ENCODE data around the gene KIRREL3. TPM values are rescaled to one million over a fixed set of nuclear protein-coding genes. Genes with fewer than 3 reads are reported as not detected.

Gene KIRREL3
- total and polyA plus RNA-seq, 2 of the 4 experiments (the other 2 are of a cell fraction), result 10.9 to 15.9 TPM

GRCh38 chr11:126422446-126422845 lies 578.1 kb downstream of the KIRREL3 start:
- H2BK5ac ChIP-seq (ENCODE audit: low read depth, low read length, poor library complexity, severe bottlenecking), result no peak overlapping the region
- no peak overlapping the region for H3K18ac ChIP-seq (ENCODE audit: low read depth, low read length)
- H3K14ac ChIP-seq (replicated peaks; ENCODE audit: low read depth, low read length), result no peak overlapping the region
- no peak for DNase-seq
- H3K27me3 ChIP-seq (ENCODE audit: control insufficient read depth, insufficient read depth, low read length), result no peaks in the 10 kb centered on the region
- H2BK20ac ChIP-seq (ENCODE audit: low read depth, low read length), result no peak overlapping the region
- no TSS peak for BruUV-seq (replicated peaks)
- no peak overlapping the region for H4K5ac ChIP-seq (ENCODE audit: low read depth, low read length)
- dilution Hi-C loops (cut with HindIII; ENCODE audit: low sequenced_read_pairs, unreplicated experiment) (no loop called here), in situ Hi-C loops (cut with MboI; ENCODE audit: low sequenced_read_pairs) (no loop called here), intact Hi-C loops (cut with micrococcal nuclease) (no loop called here)
- no peak overlapping the region for H3K56ac ChIP-seq (ENCODE audit: extremely low read depth, insufficient read depth, low read length)
- H4K91ac ChIP-seq (ENCODE audit: insufficient read depth, low read depth, low read length), result no peak overlapping the region
- H3K4me1 ChIP-seq (ENCODE audit: control insufficient read depth, insufficient read depth, low read length), result peaks cover 8% of the 10 kb centered on the region
- H3K23ac ChIP-seq (ENCODE audit: low read depth, low read length), result no peak overlapping the region
- H3K4ac ChIP-seq (ENCODE audit: low read depth, low read length), result no peak overlapping the region
- ATAC-seq (ENCODE audit: low read depth), result no peak
- no peak overlapping the region for H2AK9ac ChIP-seq (replicated peaks; ENCODE audit: low read depth, low read length, poor library complexity)
- ChIA-PET POLR2A (ENCODE audit: unreplicated experiment) (no interaction called here), CTCF (no interaction called here)
- H3K9me1 ChIP-seq (ENCODE audit: insufficient read depth, low read length), result peaks cover 4% of the 10 kb centered on the region; the same call in 1 of the 2 replicates
- H3K36me3 ChIP-seq (ENCODE audit: control insufficient read depth, insufficient read depth, low read length), result peaks cover 1% of the 10 kb centered on the region; the same call in 1 of the 2 replicates
- no CpG with 5 or more reads among the region's 2 CpGs for whole genome bisulfite sequencing, 2 experiments (ENCODE audit: extremely low coverage in 2 of 2, insufficient read length in 1 of 2)
- no peak overlapping the region for H3K9ac ChIP-seq (ENCODE audit: low read depth, low read length)
- H3K9me3 ChIP-seq (ENCODE audit: control insufficient read depth, insufficient read depth, low read length), result no peaks in the 10 kb centered on the region
- H3K4me3 ChIP-seq (ENCODE audit: insufficient read depth, low read depth, low read length), result no peak overlapping the region
- TF ChIP-seq ELK1 (IDR thresholded peaks at IDR 0.05; ENCODE audit: borderline replicate concordance, low read depth, low read length) (no peak), MAZ (IDR thresholded peaks at IDR 0.05; ENCODE audit: borderline replicate concordance, low read depth, low read length) (no peak), MXI1 (IDR thresholded peaks at IDR 0.05; ENCODE audit: borderline replicate concordance, low read depth, low read length) (no peak), NFE2L2 (IDR thresholded peaks at IDR 0.05; ENCODE audit: low read depth, low read length) (no peak), RAD21 (IDR thresholded peaks at IDR 0.05; ENCODE audit: low read length) (no peak), FOS (IDR thresholded peaks at IDR 0.05; ENCODE audit: low read depth, low read length) (no peak), RFX5 (IDR thresholded peaks at IDR 0.05; ENCODE audit: low read depth, low read length) (no peak), MAFK (IDR thresholded peaks at IDR 0.05; ENCODE audit: low read depth, low read length) (no peak), CEBPB (IDR thresholded peaks at IDR 0.05; ENCODE audit: low read depth, low read length) (no peak), BHLHE40 (IDR thresholded peaks at IDR 0.05; ENCODE audit: low read depth, low read length) (no peak), SMC3 (IDR thresholded peaks at IDR 0.05; ENCODE audit: low read depth, low read length) (no peak), USF2 (IDR thresholded peaks at IDR 0.05; ENCODE audit: low read depth, low read length) (no peak), RCOR1 (IDR thresholded peaks at IDR 0.05; ENCODE audit: insufficient replicate concordance, low read length) (no peak), CHD1 (IDR thresholded peaks at IDR 0.05; ENCODE audit: low read depth, low read length) (no peak), POLR2A (IDR thresholded peaks at IDR 0.05; ENCODE audit: low read depth, low read length) (no peak), CTCF (conservative IDR thresholded peaks at IDR 0.05; ENCODE audit: low read depth, low read length) (no peak)
- H2BK15ac ChIP-seq (ENCODE audit: low read depth, low read length), result no peak overlapping the region
- no peak overlapping the region for H2BK120ac ChIP-seq (ENCODE audit: low read depth, low read length)
- H3K4me2 ChIP-seq (ENCODE audit: low read depth, low read length), result no peak overlapping the region
- H3K79me1 ChIP-seq (ENCODE audit: low read depth in 1 of 2, low read length in 2 of 2), result no peaks in the 10 kb centered on the region
- H4K8ac ChIP-seq (ENCODE audit: low read depth in 2 of 2, low read length in 2 of 2), result no peak overlapping the region
- no peak overlapping the region for H2AK5ac ChIP-seq (ENCODE audit: low read depth, low read length)
- H4K20me1 ChIP-seq (ENCODE audit: insufficient read depth, low read length), result no peaks in the 10 kb centered on the region
- no peak overlapping the region for H2AFZ ChIP-seq (replicated peaks; ENCODE audit: low read length, poor library complexity)
- H3K27ac ChIP-seq (ENCODE audit: insufficient read depth, low read length), result no peak overlapping the region

All from IMR-90 (cell line).